ENCODE data around the gene SLC38A10. TPM values are rescaled to one million over a fixed set of nuclear protein-coding genes. Genes with fewer than 3 reads are reported as not detected.
A peak's percentile ranks its signal among the peaks of the same experiment; 100 is the strongest.

Gene SLC38A10
- total and polyA plus RNA-seq, 2 of the 13 experiments (the other 11 are each of a cell fraction or from before 2014, with no cell fraction given) = 23.4 to 55.8 TPM

DNA sequence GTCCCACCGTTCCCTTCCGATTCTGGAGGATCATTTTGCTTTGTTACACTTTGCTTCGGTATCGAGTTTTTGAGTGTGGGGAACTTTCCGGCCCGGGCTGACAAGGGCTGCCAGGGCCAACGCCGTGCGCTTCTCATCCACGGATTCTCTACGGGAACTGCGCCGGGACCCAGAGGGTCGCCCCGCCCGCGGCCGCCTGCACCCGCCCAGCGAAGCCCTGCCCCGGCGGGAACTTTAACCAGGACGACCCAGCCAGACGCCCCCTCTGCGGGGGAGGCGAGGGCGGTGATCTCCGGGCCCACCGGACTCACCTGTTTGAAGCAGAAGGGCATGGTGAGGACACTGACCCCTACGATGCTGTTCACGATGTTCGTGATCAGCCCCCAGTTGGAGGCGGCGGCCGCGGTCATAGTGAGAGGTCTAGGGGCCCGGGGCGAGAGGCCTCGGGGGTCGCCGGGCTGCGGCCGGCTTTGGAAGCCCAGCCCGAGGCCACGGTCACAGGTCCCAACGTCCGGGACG, 536 bp downstream of the SLC38A10 start (continued):
- TF ChIP-seq ZNF142 (CRISPR knock-in tag; IDR thresholded peaks at IDR 0.05) (0 out of 2 replicates have a peak, but pooled peaks have one; percentile 8), HOXA7 (CRISPR knock-in tag; IDR thresholded peaks at IDR 0.05) (0 out of 2 replicates have a peak, but pooled peaks have one; percentile 86), SAFB2 (CRISPR knock-in tag; IDR thresholded peaks at IDR 0.05; ENCODE audit: borderline replicate concordance, low read depth) (no peak), HES4 (CRISPR knock-in tag; IDR thresholded peaks at IDR 0.05; ENCODE audit: borderline replicate concordance) (peak; percentile 22; the same call in 1 of the 2 replicates), ZC3H4 (CRISPR knock-in tag; IDR thresholded peaks at IDR 0.05; ENCODE audit: borderline replicate concordance) (no peak; the same call in 1 of the 2 replicates), ZNF354B (CRISPR knock-in tag; IDR thresholded peaks at IDR 0.05) (peak; percentile 87; the same call in 1 of the 2 replicates), ZNF83 (CRISPR knock-in tag; IDR thresholded peaks at IDR 0.05; ENCODE audit: borderline replicate concordance) (no peak), E2F5 (CRISPR knock-in tag; conservative IDR thresholded peaks at IDR 0.05) (peak; percentile 87), THRA (CRISPR knock-in tag; IDR thresholded peaks at IDR 0.05; ENCODE audit: borderline replicate concordance) (peak; percentile 27), SATB2 (CRISPR knock-in tag; IDR thresholded peaks at IDR 0.05) (0 out of 2 replicates have a peak, but pooled peaks have one; percentile 13), ZSCAN22 (CRISPR knock-in tag; IDR thresholded peaks at IDR 0.05) (no peak), HNF4A (CRISPR knock-in tag; IDR thresholded peaks at IDR 0.05) (peak; percentile 20; the same call in 1 of the 2 replicates), CEBPG (CRISPR knock-in tag; IDR thresholded peaks at IDR 0.05) (no peak), TFAP4 (IDR thresholded peaks at IDR 0.05; ENCODE audit: borderline replicate concordance, low read depth) (0 out of 2 replicates have a peak, but pooled peaks have one; percentile 7), ZNF569 (CRISPR knock-in tag; IDR thresholded peaks at IDR 0.05; ENCODE audit: borderline replicate concordance) (0 out of 2 replicates have a peak, but pooled peaks have one; percentile 1), MEF2D (CRISPR knock-in tag; IDR thresholded peaks at IDR 0.05) (no peak)
- TF ChIP-seq, protein P1, sequence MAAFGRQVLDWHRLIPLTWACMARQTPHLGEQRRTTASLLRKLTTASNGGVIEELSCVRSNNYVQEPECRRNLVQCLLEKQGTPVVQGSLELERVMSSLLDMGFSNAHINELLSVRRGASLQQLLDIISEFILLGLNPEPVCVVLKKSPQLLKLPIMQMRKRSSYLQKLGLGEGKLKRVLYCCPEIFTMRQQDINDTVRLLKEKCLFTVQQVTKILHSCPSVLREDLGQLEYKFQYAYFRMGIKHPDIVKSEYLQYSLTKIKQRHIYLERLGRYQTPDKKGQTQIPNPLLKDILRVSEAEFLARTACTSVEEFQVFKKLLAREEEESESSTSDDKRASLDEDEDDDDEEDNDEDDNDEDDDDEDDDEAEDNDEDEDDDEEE (CRISPR knock-in tag; IDR thresholded peaks at IDR 0.05) = peak; percentile 40; the same call in 1 of the 2 replicates
- TF ChIP-seq, protein P2, sequence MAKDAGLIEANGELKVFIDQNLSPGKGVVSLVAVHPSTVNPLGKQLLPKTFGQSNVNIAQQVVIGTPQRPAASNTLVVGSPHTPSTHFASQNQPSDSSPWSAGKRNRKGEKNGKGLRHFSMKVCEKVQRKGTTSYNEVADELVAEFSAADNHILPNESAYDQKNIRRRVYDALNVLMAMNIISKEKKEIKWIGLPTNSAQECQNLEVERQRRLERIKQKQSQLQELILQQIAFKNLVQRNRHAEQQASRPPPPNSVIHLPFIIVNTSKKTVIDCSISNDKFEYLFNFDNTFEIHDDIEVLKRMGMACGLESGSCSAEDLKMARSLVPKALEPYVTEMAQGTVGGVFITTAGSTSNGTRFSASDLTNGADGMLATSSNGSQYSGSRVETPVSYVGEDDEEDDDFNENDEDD (CRISPR knock-in tag; IDR thresholded peaks at IDR 0.05; ENCODE audit: borderline replicate concordance) = peak; percentile 64

All from HepG2 (cell line).